ENCODE data around the gene PKHD1. TPM values are rescaled to one million over a fixed set of nuclear protein-coding genes. Genes with fewer than 3 reads are reported as not detected.

Gene PKHD1
- total and polyA plus RNA-seq, 12 donors, result 0.03 to 0.22 (median 0.09) TPM; not detected in 3

DNA sequence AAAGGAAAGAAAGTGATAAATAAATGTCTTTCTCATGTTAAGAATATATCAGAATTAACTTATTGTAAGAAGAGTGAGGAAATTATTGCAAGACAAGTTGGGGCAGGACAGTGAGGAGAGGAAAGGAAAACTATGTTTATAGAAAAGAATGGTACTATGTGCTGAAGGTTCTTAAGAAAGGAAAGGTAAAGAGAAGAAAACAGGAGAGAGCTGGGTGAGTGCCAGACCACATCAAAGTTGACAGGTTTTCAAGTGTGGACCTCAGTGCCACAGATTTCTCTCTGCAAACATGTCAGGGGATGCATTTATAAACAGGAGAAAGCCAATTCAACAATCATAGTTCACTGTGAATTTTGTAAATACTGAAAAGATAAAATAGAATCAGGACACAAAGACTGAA, 439.2 kb downstream of the PKHD1 start:
- no peak for DNase-seq
- no peak for TF ChIP-seq POLR2A (IDR thresholded peaks at IDR 0.05)
- TF ChIP-seq, protein P1, sequence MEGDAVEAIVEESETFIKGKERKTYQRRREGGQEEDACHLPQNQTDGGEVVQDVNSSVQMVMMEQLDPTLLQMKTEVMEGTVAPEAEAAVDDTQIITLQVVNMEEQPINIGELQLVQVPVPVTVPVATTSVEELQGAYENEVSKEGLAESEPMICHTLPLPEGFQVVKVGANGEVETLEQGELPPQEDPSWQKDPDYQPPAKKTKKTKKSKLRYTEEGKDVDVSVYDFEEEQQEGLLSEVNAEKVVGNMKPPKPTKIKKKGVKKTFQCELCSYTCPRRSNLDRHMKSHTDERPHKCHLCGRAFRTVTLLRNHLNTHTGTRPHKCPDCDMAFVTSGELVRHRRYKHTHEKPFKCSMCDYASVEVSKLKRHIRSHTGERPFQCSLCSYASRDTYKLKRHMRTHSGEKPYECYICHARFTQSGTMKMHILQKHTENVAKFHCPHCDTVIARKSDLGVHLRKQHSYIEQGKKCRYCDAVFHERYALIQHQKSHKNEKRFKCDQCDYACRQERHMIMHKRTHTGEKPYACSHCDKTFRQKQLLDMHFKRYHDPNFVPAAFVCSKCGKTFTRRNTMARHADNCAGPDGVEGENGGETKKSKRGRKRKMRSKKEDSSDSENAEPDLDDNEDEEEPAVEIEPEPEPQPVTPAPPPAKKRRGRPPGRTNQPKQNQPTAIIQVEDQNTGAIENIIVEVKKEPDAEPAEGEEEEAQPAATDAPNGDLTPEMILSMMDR (IDR thresholded peaks at IDR 0.05), result no peak
- Histone ChIP-seq H3K4me3 (no peak overlapping the region), H3K27me3 (no peaks in the 10 kb centered on the region), H3K4me1 (replicated peaks in 1 of 2) (no peaks in the 10 kb centered on the region), H3K9me3 (replicated peaks in 1 of 3) (no peaks in the 10 kb centered on the region), H3K27ac (no peak overlapping the region), H3K36me3 (replicated peaks in 1 of 2) (no peaks in the 10 kb centered on the region)
- intact Hi-C loops (cut with DNase I), result no loop called here

DNA sequence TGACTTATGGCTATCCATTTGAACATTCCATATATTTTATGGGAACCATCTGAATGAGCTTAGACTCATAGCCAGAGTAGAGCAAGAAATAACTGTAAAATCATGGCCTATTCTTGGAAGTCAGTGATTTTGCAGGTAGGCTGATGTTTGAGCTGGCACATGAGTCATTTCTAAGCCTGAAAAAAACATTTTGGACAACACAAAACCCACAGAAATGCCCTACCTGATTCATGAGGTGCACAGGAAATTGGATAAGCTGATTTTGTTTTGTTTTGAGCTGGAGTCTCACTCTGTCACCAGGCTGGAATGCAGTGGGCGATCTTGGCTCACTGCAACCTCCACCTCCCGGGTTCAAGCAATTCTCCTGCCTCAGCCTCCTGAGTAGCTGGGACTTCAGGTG, 443.0 kb downstream of the PKHD1 start:
- H3K4me1 ChIP-seq (replicated peaks in 1 of 2), result no peaks in the 10 kb centered on the region
- WGBS, 4 donors, result 74 to 100% (median 88%) methylated on average over 2 of the region's 2 CpGs
- H3K27ac ChIP-seq, result no peak overlapping the region
- no peaks in the 10 kb centered on the region for H3K36me3 ChIP-seq (replicated peaks in 1 of 2)
- no peaks in the 10 kb centered on the region for H3K27me3 ChIP-seq
- TF ChIP-seq, protein P1 (IDR thresholded peaks at IDR 0.05), result no peak
- no peak for TF ChIP-seq POLR2A (IDR thresholded peaks at IDR 0.05)
- intact Hi-C loops (cut with DNase I), result no loop called here
- DNase-seq, result no peak
- H3K9me3 ChIP-seq (replicated peaks in 1 of 3), result no peaks in the 10 kb centered on the region
- H3K4me3 ChIP-seq, result no peak overlapping the region

DNA sequence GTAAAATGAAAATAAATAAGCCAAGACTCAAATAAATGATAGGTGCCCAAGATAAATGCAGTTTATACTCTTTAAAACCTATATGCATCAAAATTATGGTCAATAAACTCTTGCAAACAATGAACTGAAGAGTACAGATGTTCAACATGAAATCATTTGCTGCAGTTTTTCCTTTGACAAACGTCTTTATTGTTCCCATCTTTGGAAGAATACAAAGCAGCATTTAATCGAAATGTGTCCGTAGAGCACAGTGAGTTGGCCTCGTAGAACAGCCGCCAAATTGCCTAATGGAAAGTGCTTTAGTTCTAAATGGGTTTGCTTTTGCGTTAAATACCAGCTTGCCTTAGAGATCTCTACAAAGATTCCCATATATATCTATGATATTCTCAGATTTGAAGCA, 447.4 kb downstream of the PKHD1 start:
- intact Hi-C loops (cut with DNase I), result no loop called here
- DNase-seq, result no peak
- H3K27ac ChIP-seq, result no peak overlapping the region
- no peak overlapping the region for H3K4me3 ChIP-seq
- no peaks in the 10 kb centered on the region for H3K4me1 ChIP-seq (replicated peaks in 1 of 2)
- H3K36me3 ChIP-seq (replicated peaks in 1 of 2), result no peaks in the 10 kb centered on the region
- no peaks in the 10 kb centered on the region for H3K9me3 ChIP-seq (replicated peaks in 1 of 3)
- 67 to 76% (median 74%) methylated on average over 6 of the region's 6 CpGs for WGBS, 4 donors
- no peaks in the 10 kb centered on the region for H3K27me3 ChIP-seq
- TF ChIP-seq, protein P1 (IDR thresholded peaks at IDR 0.05), result no peak
- no peak for TF ChIP-seq POLR2A (IDR thresholded peaks at IDR 0.05)

DNA sequence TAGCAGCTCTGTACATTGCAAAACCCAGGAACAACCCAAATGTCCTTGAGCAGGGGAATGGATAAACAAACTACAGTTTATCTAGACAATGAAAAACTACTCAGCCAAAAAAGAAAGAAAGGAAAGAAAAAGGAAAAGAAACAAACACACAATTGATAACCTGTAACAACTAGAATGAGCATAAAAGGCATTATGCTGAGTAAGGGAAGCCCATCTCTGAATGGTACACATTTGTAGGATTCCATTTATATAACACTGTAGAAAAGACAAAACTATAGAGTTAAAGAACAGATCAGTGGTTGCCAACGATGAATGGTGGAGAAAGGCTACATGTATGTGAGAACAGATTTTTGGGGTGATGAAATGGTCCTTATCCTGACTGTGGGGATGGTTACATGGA, 454.0 kb downstream of the PKHD1 start:
- H3K36me3 ChIP-seq (replicated peaks in 1 of 2), result no peaks in the 10 kb centered on the region
- no peaks in the 10 kb centered on the region for H3K27me3 ChIP-seq
- H3K4me1 ChIP-seq (replicated peaks in 1 of 2), result no peaks in the 10 kb centered on the region
- no peak for DNase-seq
- TF ChIP-seq, protein P1 (IDR thresholded peaks at IDR 0.05), result no peak
- no peak for TF ChIP-seq POLR2A (IDR thresholded peaks at IDR 0.05)
- H3K4me3 ChIP-seq, result no peak overlapping the region
- WGBS, 4 donors, result 60 to 74% (median 68%) methylated on average over 1 of the region's 1 CpG
- no peak overlapping the region for H3K27ac ChIP-seq
- intact Hi-C loops (cut with DNase I), result no loop called here
- no peaks in the 10 kb centered on the region for H3K9me3 ChIP-seq (replicated peaks in 1 of 3)

Measured in adrenal gland (tissue), 12 donors.